ENCODE measurements around the gene PDK2.
"Not testable (repeated sequence)": the region's sequence is repeated elsewhere in the genome, so short reads cannot be mapped to it uniquely, and the experiment has no call there.

PDK2 gene

GRCh38 chr17:50058296-50058953 lies 36.7 kb upstream of the PDK2 start:
- no peak for DNase-seq (ENCODE audit: extremely low read depth in 1 of 2, low read depth in 1 of 2)

GRCh38 chr17:50059256-50059655 lies 35.9 kb upstream of the PDK2 start:
- DNase-seq (ENCODE audit: extremely low read depth in 1 of 2, low read depth in 1 of 2), result no peak

- DNase-seq (ENCODE audit: extremely low read depth in 1 of 2, low read depth in 1 of 2), result no peak
Observed at GRCh38 chr17:50059759-50060273, 35.3 kb upstream of the PDK2 start.

GRCh38 chr17:50060951-50061712 lies 34.0 kb upstream of the PDK2 start:
- no peak for DNase-seq (ENCODE audit: extremely low read depth in 1 of 2, low read depth in 1 of 2)

GRCh38 chr17:50061713-50062045 lies 33.5 kb upstream of the PDK2 start:
- DNase-seq (ENCODE audit: extremely low read depth in 1 of 2, low read depth in 1 of 2), result not testable (repeated sequence)

GRCh38 chr17:50062293-50063243 lies 32.6 kb upstream of the PDK2 start:
- DNase-seq (ENCODE audit: extremely low read depth in 1 of 2, low read depth in 1 of 2), result no peak

- no peak for DNase-seq (ENCODE audit: extremely low read depth in 1 of 2, low read depth in 1 of 2)
Observed at GRCh38 chr17:50063561-50064252, 31.4 kb upstream of the PDK2 start.

- DNase-seq (ENCODE audit: extremely low read depth in 1 of 2, low read depth in 1 of 2), result no peak
Observed at GRCh38 chr17:50064253-50065001, 30.7 kb upstream of the PDK2 start.

- no peak for DNase-seq (ENCODE audit: extremely low read depth in 1 of 2, low read depth in 1 of 2)
Observed at GRCh38 chr17:50065056-50065455, 30.1 kb upstream of the PDK2 start.

- DNase-seq (ENCODE audit: extremely low read depth in 1 of 2, low read depth in 1 of 2), result no peak
Observed at GRCh38 chr17:50066995-50067394, 28.2 kb upstream of the PDK2 start.

GRCh38 chr17:50067996-50068395 lies 27.2 kb upstream of the PDK2 start:
- no peak for DNase-seq (ENCODE audit: extremely low read depth in 1 of 2, low read depth in 1 of 2)

- DNase-seq (ENCODE audit: extremely low read depth in 1 of 2, low read depth in 1 of 2), result no peak
Observed at GRCh38 chr17:50070908-50071680, 24.1 kb upstream of the PDK2 start.

- no peak for DNase-seq (ENCODE audit: extremely low read depth in 1 of 2, low read depth in 1 of 2)
Observed at GRCh38 chr17:50071692-50072091, 23.5 kb upstream of the PDK2 start.

GRCh38 chr17:50072130-50072529 lies 23.0 kb upstream of the PDK2 start:
- DNase-seq (ENCODE audit: extremely low read depth in 1 of 2, low read depth in 1 of 2), result no peak

- no peak for DNase-seq (ENCODE audit: extremely low read depth in 1 of 2, low read depth in 1 of 2)
Observed at GRCh38 chr17:50072925-50073324, 22.2 kb upstream of the PDK2 start.

GRCh38 chr17:50074227-50074626 lies 20.9 kb upstream of the PDK2 start:
- DNase-seq (ENCODE audit: extremely low read depth in 1 of 2, low read depth in 1 of 2), result no peak

- DNase-seq (ENCODE audit: extremely low read depth in 1 of 2, low read depth in 1 of 2), result no peak
Observed at GRCh38 chr17:50075446-50076032, 19.6 kb upstream of the PDK2 start.

- DNase-seq (ENCODE audit: extremely low read depth in 1 of 2, low read depth in 1 of 2), result no peak
Observed at GRCh38 chr17:50076221-50076590, 18.9 kb upstream of the PDK2 start.

All from stimulated activated CD8-positive, alpha-beta memory T cell treated with anti-CD3 and anti-CD28 coated beads, Interleukin-7, amount 100 ng/mL, for 48 hours (primary cell).